ENCODE results near the gene MTA1.

The MTA1 gene

DNA sequence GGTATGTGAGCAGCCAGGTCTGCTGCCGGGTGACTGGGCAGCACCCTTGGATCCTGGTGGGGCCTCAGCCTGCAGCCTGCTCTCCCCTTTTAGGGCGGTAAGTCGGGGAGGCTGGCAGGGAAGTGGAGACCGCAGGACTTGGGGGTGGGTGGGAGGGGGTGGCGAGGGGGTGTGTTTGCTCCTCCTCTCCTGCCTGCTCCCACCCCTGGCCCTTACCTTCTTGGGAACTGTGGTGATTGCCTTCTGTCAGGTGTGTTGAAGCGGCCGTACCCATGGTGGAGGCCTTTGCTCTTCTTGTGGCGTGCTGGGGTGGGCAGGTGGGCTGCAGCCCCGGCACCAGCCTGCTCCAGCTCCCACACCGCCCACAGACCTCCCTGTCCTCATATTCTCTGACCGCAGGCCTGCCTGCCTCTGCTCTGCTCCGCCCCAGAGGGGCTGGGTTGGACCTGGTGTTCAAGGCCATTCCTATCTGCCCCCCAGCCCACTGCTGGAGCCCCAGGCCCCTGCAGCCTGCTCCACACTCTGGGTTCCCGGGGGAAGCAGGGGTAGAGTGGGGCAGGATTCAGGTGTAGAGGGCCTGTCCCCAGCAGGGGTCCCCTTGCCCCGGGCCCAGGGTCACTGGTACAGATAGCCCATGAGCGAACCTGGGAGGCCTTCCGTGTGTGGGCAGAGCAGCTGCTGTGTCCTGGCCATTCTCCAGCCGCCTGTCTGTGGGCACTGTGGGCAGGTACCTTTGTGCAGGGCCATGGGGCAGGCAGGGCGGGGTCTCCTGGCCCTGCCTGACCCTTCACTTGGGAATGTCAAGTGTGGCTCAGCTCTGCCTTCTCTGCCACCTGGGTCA lies 76.6 kb downstream of the MTA1 start:
- in situ Hi-C loops (cut with HindIII; ENCODE audit: low sequenced_read_pairs) = no loop called here

GRCh38 chr14:105496831-105497591 lies 77.4 kb downstream of the MTA1 start:
- in situ Hi-C loops (cut with HindIII; ENCODE audit: low sequenced_read_pairs) = no loop called here

- in situ Hi-C loops (cut with HindIII; ENCODE audit: low sequenced_read_pairs) = no loop called here
These were observed 78.2 kb downstream of the MTA1 start for GRCh38 chr14:105497671-105498429.

- in situ Hi-C loops (cut with HindIII; ENCODE audit: low sequenced_read_pairs) = no loop called here
These were observed 79.0 kb downstream of the MTA1 start for GRCh38 chr14:105498430-105499255.

- in situ Hi-C loops (cut with HindIII; ENCODE audit: low sequenced_read_pairs) = no loop called here
These were observed 79.8 kb downstream of the MTA1 start for GRCh38 chr14:105499256-105500035.

DNA sequence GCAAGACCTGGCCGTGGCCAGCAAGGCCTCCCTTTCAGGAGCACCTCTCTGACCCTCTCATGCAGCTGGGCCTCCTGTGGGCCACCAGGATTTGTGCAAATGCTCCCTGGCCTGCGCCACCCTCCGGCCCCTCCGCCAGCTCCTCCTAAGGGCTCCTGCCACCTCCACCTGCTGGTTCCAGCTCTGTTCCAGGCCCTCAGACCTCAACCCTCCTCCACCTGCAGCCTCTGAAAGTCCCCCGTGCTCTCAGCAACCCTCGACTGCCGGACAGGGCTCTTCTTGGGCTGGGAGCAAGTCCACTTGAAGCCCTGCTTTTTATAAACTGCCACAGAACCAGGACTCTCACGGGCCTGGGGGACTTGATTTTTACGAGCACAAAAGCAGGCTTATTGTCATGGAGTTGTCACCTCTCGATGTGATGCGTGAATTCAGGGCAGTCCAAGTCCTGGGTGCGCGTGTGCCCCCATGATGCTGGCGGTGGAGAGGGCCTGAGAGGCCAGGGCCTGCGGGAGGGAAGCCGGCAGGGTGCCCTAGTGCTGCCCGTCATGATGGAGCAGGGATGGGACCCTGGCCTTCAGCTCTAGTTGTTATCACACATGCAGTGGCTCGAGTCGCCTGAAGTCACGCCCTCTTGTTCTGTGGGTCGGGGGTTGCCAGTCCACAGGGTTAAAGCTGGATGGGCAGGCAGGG lies 80.6 kb downstream of the MTA1 start:
- in situ Hi-C loops (cut with HindIII; ENCODE audit: low sequenced_read_pairs) = no loop called here

- in situ Hi-C loops (cut with HindIII; ENCODE audit: low sequenced_read_pairs) = no loop called here
These were observed 81.1 kb downstream of the MTA1 start for GRCh38 chr14:105500726-105501101.

DNA sequence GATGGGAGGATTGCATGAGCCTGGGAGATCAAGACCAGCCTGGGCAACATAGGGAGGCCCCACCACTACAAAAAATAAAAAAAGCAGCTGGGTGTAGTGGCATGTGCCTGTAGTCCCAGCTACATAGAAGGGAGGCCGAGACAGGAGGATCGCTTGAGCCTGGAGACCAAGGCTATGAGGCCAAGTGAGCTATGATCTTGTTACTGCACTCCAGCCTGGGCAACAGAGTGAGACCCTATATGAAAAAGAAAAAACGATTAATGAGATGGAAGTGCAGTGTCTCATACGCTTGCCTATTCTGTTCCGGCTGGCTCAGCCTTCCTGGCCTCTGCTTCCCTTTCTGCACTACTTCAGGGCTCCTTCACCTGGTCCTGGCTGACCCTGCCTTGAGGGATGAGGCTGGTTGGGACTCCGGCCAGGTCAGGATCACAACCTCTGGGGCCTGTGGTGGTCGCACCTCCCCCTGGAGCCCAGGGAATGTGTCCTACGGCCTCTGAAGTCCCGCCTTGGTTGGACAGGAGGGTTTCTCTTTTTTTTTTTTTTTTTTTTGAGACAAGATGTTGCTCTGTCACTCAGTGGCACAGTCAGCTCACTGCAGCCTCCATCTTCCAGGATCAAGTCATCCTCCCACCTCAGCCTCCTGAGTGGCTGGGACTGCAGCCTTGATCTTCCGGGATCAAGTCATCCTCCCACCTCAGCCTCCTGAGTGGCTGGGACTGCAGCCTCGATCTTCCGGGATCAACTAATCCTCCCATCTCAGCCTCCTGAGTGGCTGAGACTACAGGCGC lies 82.1 kb downstream of the MTA1 start:
- in situ Hi-C loops (cut with HindIII; ENCODE audit: low sequenced_read_pairs) = no loop called here

DNA sequence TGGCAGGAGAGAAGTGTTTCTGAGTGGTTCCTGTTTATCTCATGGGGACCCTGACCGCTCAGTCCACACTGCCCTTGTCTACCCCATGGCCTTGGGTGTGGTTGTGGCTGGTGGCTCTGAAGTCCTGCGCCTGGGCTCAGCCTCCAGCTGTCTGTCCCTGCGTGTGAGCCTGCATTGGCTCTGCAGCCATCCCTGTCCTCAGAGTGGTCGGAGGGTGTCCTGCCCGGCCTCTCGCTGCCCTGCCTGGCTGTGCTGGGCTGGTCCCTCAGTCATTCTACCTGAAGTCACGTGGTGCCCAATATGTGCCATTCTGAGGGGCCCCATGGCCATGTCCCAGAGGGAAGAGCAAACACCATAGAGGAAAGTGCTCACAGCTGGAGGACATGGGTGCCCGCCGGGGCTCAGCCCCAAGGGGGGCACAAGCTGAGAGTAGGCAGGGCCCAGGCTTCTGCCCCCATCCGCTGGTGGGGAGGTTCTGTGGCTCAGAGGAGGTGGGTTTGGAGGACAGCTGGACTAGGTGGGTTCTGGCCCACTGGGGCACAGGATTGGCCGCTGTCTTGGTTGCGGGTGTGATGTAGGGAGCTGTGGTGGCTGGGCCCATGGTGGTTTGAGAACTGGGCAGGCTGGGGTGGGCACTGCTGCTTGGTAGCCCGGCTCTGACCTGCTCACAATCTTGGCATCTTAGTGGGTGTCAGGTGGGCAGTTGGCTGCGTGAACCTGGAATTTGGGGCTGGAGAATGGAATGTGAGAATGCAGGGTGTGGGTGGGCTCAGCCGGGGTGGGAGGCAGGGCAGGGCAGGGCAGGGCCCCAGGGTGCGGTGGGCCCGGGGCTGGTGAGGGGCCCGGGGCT lies 83.0 kb downstream of the MTA1 start:
- in situ Hi-C loops (cut with HindIII; ENCODE audit: low sequenced_read_pairs) = no loop called here

- in situ Hi-C loops (cut with HindIII; ENCODE audit: low sequenced_read_pairs) = no loop called here
These were observed 83.6 kb downstream of the MTA1 start for GRCh38 chr14:105503296-105503640.

GRCh38 chr14:105503935-105504692 lies 84.5 kb downstream of the MTA1 start:
- in situ Hi-C loops (cut with HindIII; ENCODE audit: low sequenced_read_pairs) = no loop called here

DNA sequence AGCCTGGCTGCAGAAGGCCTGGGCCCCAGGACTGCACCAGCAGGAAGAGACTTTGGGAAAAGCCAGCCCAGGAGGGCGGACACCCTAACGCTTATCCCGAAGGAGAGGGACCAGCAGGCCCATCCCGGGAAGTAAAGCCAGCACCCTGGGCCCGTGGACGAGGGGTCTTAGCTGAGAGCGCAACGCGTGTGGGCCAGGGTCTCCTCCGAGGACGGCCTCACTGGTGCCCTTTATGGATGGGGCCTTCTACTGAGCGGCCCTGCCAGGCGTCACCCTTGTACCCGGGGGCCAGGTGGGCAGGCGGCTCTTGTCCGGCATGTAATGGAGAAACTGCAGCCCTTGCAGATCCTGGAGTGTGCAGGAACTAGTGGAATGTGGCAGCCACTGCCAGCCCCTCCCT lies 85.5 kb downstream of the MTA1 start:
- in situ Hi-C loops (cut with HindIII; ENCODE audit: low sequenced_read_pairs) = no loop called here

GRCh38 chr14:105507247-105507646 lies 87.6 kb downstream of the MTA1 start:
- in situ Hi-C loops (cut with HindIII; ENCODE audit: low sequenced_read_pairs) = no loop called here

GRCh38 chr14:105508069-105508468 lies 88.4 kb downstream of the MTA1 start:
- in situ Hi-C loops (cut with HindIII; ENCODE audit: low sequenced_read_pairs) = no loop called here

GRCh38 chr14:105508601-105509000 lies 89.0 kb downstream of the MTA1 start:
- in situ Hi-C loops (cut with HindIII; ENCODE audit: low sequenced_read_pairs) = no loop called here

- in situ Hi-C loops (cut with HindIII; ENCODE audit: low sequenced_read_pairs) = no loop called here
These were observed 97.5 kb downstream of the MTA1 start for GRCh38 chr14:105517096-105517495.
